ENCODE measurements around the gene DNASE1L1. TPM values are rescaled to one million over a fixed set of nuclear protein-coding genes. Genes with fewer than 3 reads are reported as not detected.

Gene DNASE1L1
- total and polyA plus RNA-seq, 2 of the 13 experiments (the other 11 are each of a cell fraction or from before 2014, with no cell fraction given), result 4.7 to 12.3 TPM

DNA sequence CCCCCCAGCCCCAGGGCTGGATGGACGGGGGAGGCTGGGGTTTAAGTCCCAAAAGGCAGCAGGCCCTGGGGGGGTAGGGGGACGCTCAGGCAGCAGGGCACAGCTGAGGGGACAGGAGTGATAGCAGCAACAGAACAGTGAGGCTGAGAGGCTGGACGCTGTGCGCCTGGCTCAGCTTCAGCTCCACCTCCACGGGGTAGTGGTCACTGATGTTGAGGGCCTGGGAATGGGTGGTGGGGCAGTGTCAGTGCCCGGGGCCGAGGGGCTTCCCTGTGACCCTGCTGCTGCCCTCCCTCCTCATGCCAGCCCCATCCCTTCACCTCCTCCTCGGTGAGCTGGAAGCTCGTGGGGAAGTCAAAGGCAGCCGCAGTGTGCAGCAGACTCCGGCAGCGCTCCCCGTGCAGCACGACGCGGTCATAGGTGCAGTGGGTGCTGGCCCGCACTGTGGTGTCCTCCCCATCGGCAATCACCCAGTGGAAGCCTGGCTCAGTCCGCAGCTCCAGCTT is 6.4 kb downstream of the DNASE1L1 start:
- Histone ChIP-seq H3K9me3 (ENCODE audit: low read length) (no peaks in the 10 kb centered on the region), H3K4me3 (replicated peaks in 1 of 3; ENCODE audit: insufficient read depth in 1 of 3, low read depth in 2 of 3, low read length in 3 of 3) (no peak overlapping the region), H3K4me1 (ENCODE audit: insufficient read depth, low read length) (peaks cover 32% of the 10 kb centered on the region), H3K36me3 (replicated peaks in 1 of 2; ENCODE audit: control insufficient read depth in 1 of 2, insufficient read depth in 2 of 2, low read length in 2 of 2) (peaks cover 6 to 22% of the 10 kb centered on the region in 2 experiments; a peak in 4 of 5 replicates), H3K79me2 (ENCODE audit: insufficient read depth, low read length) (peaks cover 16% of the 10 kb centered on the region), H3K4me2 (ENCODE audit: low read depth, low read length) (no peak overlapping the region), H3K9ac (ENCODE audit: insufficient read depth, low read depth, low read length) (no peak overlapping the region), H2AFZ (ENCODE audit: low read length) (no peak overlapping the region), H4K20me1 (ENCODE audit: insufficient read depth, low read length) (peaks cover 21% of the 10 kb centered on the region; the same call in 1 of the 2 replicates), H3K27me3 (ENCODE audit: control insufficient read depth in 1 of 2, insufficient read depth in 2 of 2, low read length in 2 of 2) (no peaks in the 10 kb centered on the region; a peak in 1 of 5 replicates), H3K27ac (ENCODE audit: extremely low read length, insufficient read depth, low read length) (no peak overlapping the region)
- ATAC-seq (peak; percentile 45), DNase-seq (ENCODE audit: low spot score) (no peak), FAIRE-seq (no peak)
- in situ Hi-C loops (cut with HindIII; ENCODE audit: extremely low pct_ligation_motif_present, low pct_unique_long_range_greater_than_20kb) (loop anchor here (25.0 kb wide), 1 partner anchor 135 kb away; the partner anchor contains the start of genes G6PD and IKBKG), intact Hi-C loops (cut with micrococcal nuclease; ENCODE audit: unreplicated experiment) (no loop called here)
- 97% methylated on average over 6 of the region's 19 CpGs for WGBS (ENCODE audit: low lambda C conversion rate)
- ChIA-PET POLR2A (interaction anchor here (1.2 kb wide), 1 partner anchor 9 kb away, joined by 3 read pairs; the partner anchor contains the start of gene TAFAZZIN), CTCF (ENCODE audit: low intra/inter-chr PET ratio, low total read pairs) (no interaction called here)
- no TSS peak for BruUV-seq (replicated peaks)
- TF ChIP-seq TEAD2 (CRISPR knock-in tag; IDR thresholded peaks at IDR 0.05) (no peak), GTF2F1 (IDR thresholded peaks at IDR 0.05; ENCODE audit: low read length) (no peak), ZNF768 (CRISPR knock-in tag; IDR thresholded peaks at IDR 0.05) (no peak), RBFOX2 (IDR thresholded peaks at IDR 0.05; ENCODE audit: low read depth, low read length) (no peak), ZNF644 (CRISPR knock-in tag; IDR thresholded peaks at IDR 0.05; ENCODE audit: low read depth) (no peak), ZKSCAN1 (IDR thresholded peaks at IDR 0.05; ENCODE audit: low read length) (no peak), YEATS4 (CRISPR knock-in tag; IDR thresholded peaks at IDR 0.05; ENCODE audit: borderline replicate concordance) (no peak), ZNF383 (CRISPR knock-in tag; IDR thresholded peaks at IDR 0.05; ENCODE audit: borderline replicate concordance) (no peak), NPAS2 (CRISPR knock-in tag; IDR thresholded peaks at IDR 0.05; ENCODE audit: borderline replicate concordance) (no peak), PREB (CRISPR knock-in tag; IDR thresholded peaks at IDR 0.05) (no peak), HNRNPLL (IDR thresholded peaks at IDR 0.05; ENCODE audit: low read depth, low read length, poor library complexity, severe bottlenecking) (no peak), NFYB (CRISPR knock-in tag; IDR thresholded peaks at IDR 0.05) (no peak), STAT5B (CRISPR knock-in tag; IDR thresholded peaks at IDR 0.05) (no peak), MBD4 (IDR thresholded peaks at IDR 0.05; ENCODE audit: borderline replicate concordance, low read length) (no peak), ZNF780A (CRISPR knock-in tag; IDR thresholded peaks at IDR 0.05) (no peak)
- TF ChIP-seq, protein P1, sequence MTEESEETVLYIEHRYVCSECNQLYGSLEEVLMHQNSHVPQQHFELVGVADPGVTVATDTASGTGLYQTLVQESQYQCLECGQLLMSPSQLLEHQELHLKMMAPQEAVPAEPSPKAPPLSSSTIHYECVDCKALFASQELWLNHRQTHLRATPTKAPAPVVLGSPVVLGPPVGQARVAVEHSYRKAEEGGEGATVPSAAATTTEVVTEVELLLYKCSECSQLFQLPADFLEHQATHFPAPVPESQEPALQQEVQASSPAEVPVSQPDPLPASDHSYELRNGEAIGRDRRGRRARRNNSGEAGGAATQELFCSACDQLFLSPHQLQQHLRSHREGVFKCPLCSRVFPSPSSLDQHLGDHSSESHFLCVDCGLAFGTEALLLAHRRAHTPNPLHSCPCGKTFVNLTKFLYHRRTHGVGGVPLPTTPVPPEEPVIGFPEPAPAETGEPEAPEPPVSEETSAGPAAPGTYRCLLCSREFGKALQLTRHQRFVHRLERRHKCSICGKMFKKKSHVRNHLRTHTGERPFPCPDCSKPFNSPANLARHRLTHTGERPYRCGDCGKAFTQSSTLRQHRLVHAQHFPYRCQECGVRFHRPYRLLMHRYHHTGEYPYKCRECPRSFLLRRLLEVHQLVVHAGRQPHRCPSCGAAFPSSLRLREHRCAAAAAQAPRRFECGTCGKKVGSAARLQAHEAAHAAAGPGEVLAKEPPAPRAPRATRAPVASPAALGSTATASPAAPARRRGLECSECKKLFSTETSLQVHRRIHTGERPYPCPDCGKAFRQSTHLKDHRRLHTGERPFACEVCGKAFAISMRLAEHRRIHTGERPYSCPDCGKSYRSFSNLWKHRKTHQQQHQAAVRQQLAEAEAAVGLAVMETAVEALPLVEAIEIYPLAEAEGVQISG (CRISPR knock-in tag; IDR thresholded peaks at IDR 0.05), result no peak

All from HepG2 (cell line).